CD4-positive, alpha-beta T cell (primary cell): ENCODE data around the gene SPC25. TPM values are rescaled to one million over a fixed set of nuclear protein-coding genes. Genes with fewer than 3 reads are reported as not detected.
A peak's percentile ranks its signal among the peaks of the same experiment; 100 is the strongest.

Experiments used
- ATAC-seq: fragments of 200-7000 bp; cut with Tn5 transposase; one replicate; pipeline ENCODE4 v1.10.0; 2022; ENCODE audit warnings: mild to moderate bottlenecking; ENCODE audit not compliant: poor library complexity
- CTCF ChIA-PET: fragments of 350-600 bp; sonication (Branson Sonifier 250); formaldehyde crosslinking; loops from one replicate; lab custom pipeline; 2021; ENCODE audit warnings: antibody characterized with exemption, inconsistent platforms; lab: Charles Lee
- POLR2A ChIA-PET: fragments of 350-600 bp; sonication (Branson Sonifier 250); formaldehyde crosslinking; loops from one replicate; lab custom pipeline; 2021; ENCODE audit warnings: antibody characterized with exemption, inconsistent platforms; lab: Charles Lee
- DNase-seq, 14 experiments: peaks; one replicate each; pipeline ENCODE4 v3.0.0-alpha.2; 2013 to 2020; ENCODE audit warnings: mixed read lengths in 2 of 14
- H3K27ac ChIP-seq, 2 donors: one replicate each; pipeline versions ENCODE4 v1.5.1 to v1.7.0; 2013; ENCODE audit warnings: low read length in 2 of 2, low read depth in 1 of 2, mild to moderate bottlenecking in 1 of 2
- H3K27me3 ChIP-seq, 2 experiments: 1 replicate in 1 of 2; 2 replicates in 1 of 2; pipeline versions ENCODE4 v1.6.1 to v1.7.0; 2013; ENCODE audit warnings: low read length in 2 of 2, control low read depth in 1 of 2, mild to moderate bottlenecking in 1 of 2, moderate library complexity in 1 of 2; ENCODE audit not compliant: insufficient read depth in 2 of 2, control insufficient read depth in 1 of 2
- H3K36me3 ChIP-seq: one replicate; pipeline ENCODE4 v1.6.1; 2013; ENCODE audit warnings: low read length, control low read depth; ENCODE audit not compliant: insufficient read depth
- H3K4me1 ChIP-seq: one replicate; pipeline ENCODE4 v1.6.1; 2013; ENCODE audit warnings: low read length, control low read depth; ENCODE audit not compliant: insufficient read depth
- H3K4me3 ChIP-seq: one replicate; pipeline ENCODE4 v1.5.1; 2013; ENCODE audit warnings: mild to moderate bottlenecking, low read length, moderate library complexity
- H3K9me3 ChIP-seq, 2 experiments: 1 replicate in 1 of 2; 2 replicates in 1 of 2; pipeline versions ENCODE4 v1.6.1 to v1.7.0; 2013; ENCODE audit warnings: low read length in 2 of 2, mild to moderate bottlenecking in 2 of 2, control low read depth in 1 of 2, moderate library complexity in 1 of 2; ENCODE audit not compliant: control insufficient read depth in 1 of 2, insufficient read depth in 1 of 2
- H3K27ac Mint-ChIP-seq: one replicate; pipeline ENCODE4 v1.8.0; 2020; ENCODE audit warnings: mixed read lengths
- H3K27me3 Mint-ChIP-seq: one replicate; pipeline ENCODE4 v1.8.0; 2021; ENCODE audit warnings: mixed read lengths
- H3K36me3 Mint-ChIP-seq: one replicate; pipeline ENCODE4 v1.8.0; 2021; ENCODE audit warnings: low read depth, mixed read lengths
- H3K4me1 Mint-ChIP-seq: one replicate; pipeline ENCODE4 v1.8.0; 2021; ENCODE audit warnings: low read depth, mixed read lengths
- H3K4me3 Mint-ChIP-seq: one replicate; pipeline ENCODE4 v1.8.0; 2020; ENCODE audit warnings: mild to moderate bottlenecking, mixed read lengths
- H3K9me3 Mint-ChIP-seq: one replicate; pipeline ENCODE4 v1.8.0; 2020; ENCODE audit warnings: mixed read lengths
- CTCF ChIP-seq: fragments of 200-600 bp; IDR thresholded peaks from one replicate; pipeline ENCODE4 v1.8.0; 2022; ENCODE audit warnings: antibody characterized with exemption, mild to moderate bottlenecking
- intact Hi-C, 2 experiments: fragments of 100-400 bp; cut with DNase I in 1 of 2; cut with micrococcal nuclease in 1 of 2; formaldehyde crosslinking; loops; one replicate each; pipeline versions ENCODE4 v1.15.1 to v1.9.0; 2023 to 2025; cut with DNase I, micrococcal nuclease
- total RNA-seq, 174 experiments: library from RNA in 2 of 174; stranded (reverse) in 2 of 174; gene quantifications; one replicate each; pipeline ENCODE4 v1.2.3 and lab custom pipeline; 2021 to 2026

The SPC25 gene
- total RNA-seq, 2 experiments from 2014 or later: 0.17 TPM; not detected in 1

GRCh38 chr2:168894101-168894500, 3.9 kb upstream of the SPC25 start:
- Histone ChIP-seq H3K4me3 (no peak overlapping the region), H3K4me1 (peaks cover 6% of the 10 kb centered on the region), H3K36me3 (no peaks in the 10 kb centered on the region), H3K9me3 (no peaks in the 10 kb centered on the region), H3K27ac (no peak overlapping the region), H3K27me3 (no peaks in the 10 kb centered on the region)
- Mint-ChIP-seq H3K27me3 (peaks cover 4% of the 10 kb centered on the region), H3K9me3 (no peaks in the 10 kb centered on the region), H3K36me3 (no peaks in the 10 kb centered on the region), H3K4me3 (no peak overlapping the region), H3K27ac (no peak overlapping the region), H3K4me1 (peaks cover 10% of the 10 kb centered on the region)
- no peak for TF ChIP-seq CTCF
- DNase-seq (no peak), ATAC-seq (no peak)
- POLR2A ChIA-PET: no interaction called here
- CTCF ChIA-PET: no interaction called here
- intact Hi-C loops: loop anchor here in 1 of 2 experiments (5.0 kb wide), 1 partner anchor 647 kb away; the partner anchor contains the start of gene STK39

- no peak for TF ChIP-seq CTCF
- no peak overlapping the region for H3K27ac Mint-ChIP-seq
- ChIA-PET POLR2A (no interaction called here), CTCF (no interaction called here)
- Histone ChIP-seq H3K9me3 (no peaks in the 10 kb centered on the region), H3K27me3 (no peaks in the 10 kb centered on the region), H3K27ac (no peak overlapping the region), H3K36me3 (no peaks in the 10 kb centered on the region), H3K4me1 (peaks cover 6% of the 10 kb centered on the region), H3K4me3 (no peak overlapping the region)
- peaks cover 10% of the 10 kb centered on the region for H3K4me1 Mint-ChIP-seq
- intact Hi-C loops: loop anchor here in 1 of 2 experiments (5.0 kb wide), 1 partner anchor 645 kb away; the partner anchor contains the start of gene STK39
- ATAC-seq: no peak
- no peaks in the 10 kb centered on the region for H3K36me3 Mint-ChIP-seq
- DNase-seq: no peak
- H3K9me3 Mint-ChIP-seq: no peaks in the 10 kb centered on the region
- peaks cover 4% of the 10 kb centered on the region for H3K27me3 Mint-ChIP-seq
- H3K4me3 Mint-ChIP-seq: no peak overlapping the region
These were observed 2.1 kb upstream of the SPC25 start for GRCh38 chr2:168892327-168892726.

GRCh38 chr2:168889635-168890005, 610 bp downstream of the SPC25 start:
- no peaks in the 10 kb centered on the region for H3K9me3 Mint-ChIP-seq
- no peaks in the 10 kb centered on the region for H3K36me3 Mint-ChIP-seq
- ATAC-seq: no peak

More at GRCh38 chr2:168889635-168890005, 610 bp downstream of the SPC25 start:
- Histone ChIP-seq H3K27ac (no peak overlapping the region), H3K4me3 (peak overlapping the region; percentile 70), H3K4me1 (peaks cover 6% of the 10 kb centered on the region), H3K27me3 (no peaks in the 10 kb centered on the region), H3K9me3 (no peaks in the 10 kb centered on the region), H3K36me3 (no peaks in the 10 kb centered on the region)
- no peak for DNase-seq
- TF ChIP-seq CTCF: no peak
- Mint-ChIP-seq H3K4me3 (peak overlapping the region; percentile 93), H3K27me3 (peaks cover 4% of the 10 kb centered on the region), H3K4me1 (peaks cover 10% of the 10 kb centered on the region), H3K27ac (no peak overlapping the region)
- ChIA-PET POLR2A (no interaction called here), CTCF (no interaction called here)
- intact Hi-C loops: loop anchor here in 1 of 2 experiments (5.0 kb wide), 1 partner anchor 642 kb away; the partner anchor contains the start of gene STK39
